Activated CD8-positive, alpha-beta memory T cell treated with anti-CD3 and anti-CD28 coated beads, Interleukin-2, amount 50 U/mL, for 48 hours (primary cell): ENCODE measurements around the gene ABCB11.
"Not testable (repeated sequence)": the region's sequence is repeated elsewhere in the genome, so short reads cannot be mapped to it uniquely, and the experiment has no call there.

Source experiments
- DNase-seq: peaks from one replicate; pipeline ENCODE4 v3.0.0-alpha.2; 2020

ABCB11 gene

DNA sequence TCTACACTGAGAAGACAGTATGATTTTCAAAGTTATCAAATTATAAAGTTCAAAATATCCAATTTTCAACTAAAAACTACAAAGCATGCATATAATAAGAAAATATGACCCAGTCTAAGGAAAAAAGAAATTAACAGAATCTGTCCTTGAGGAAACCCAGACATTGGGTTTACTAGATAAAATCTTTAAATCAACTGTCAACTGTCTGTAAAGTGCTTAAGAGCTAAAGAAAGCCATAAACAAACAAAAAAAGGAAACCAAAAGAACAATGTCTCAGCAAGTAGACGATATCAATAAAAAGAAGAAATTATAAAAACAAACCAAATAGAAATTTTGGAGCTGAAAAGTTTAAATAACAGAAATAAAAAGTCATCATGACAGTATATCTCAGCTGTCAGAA lies 10.5 kb upstream of the ABCB11 start:
- DNase-seq = no peak

DNA sequence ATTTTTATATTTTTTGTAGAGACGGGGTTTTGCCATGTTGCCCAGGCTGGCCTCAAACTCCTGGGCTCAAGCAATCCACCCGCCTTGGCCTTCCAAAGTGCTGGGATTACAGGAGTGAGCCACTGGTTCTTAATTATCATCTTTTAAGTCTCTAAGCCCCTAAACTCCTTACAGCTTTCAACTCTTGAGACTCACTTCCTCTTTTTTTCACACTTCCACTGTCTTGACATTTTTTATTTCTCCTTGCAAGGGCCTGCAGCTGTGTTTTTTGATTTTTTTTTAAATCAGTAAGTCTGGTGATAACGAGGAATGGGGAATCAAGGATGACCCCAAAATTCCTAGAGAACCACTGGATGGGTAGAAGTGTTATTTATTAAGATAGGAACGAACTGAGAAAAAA lies 8.6 kb upstream of the ABCB11 start:
- no peak for DNase-seq

DNA sequence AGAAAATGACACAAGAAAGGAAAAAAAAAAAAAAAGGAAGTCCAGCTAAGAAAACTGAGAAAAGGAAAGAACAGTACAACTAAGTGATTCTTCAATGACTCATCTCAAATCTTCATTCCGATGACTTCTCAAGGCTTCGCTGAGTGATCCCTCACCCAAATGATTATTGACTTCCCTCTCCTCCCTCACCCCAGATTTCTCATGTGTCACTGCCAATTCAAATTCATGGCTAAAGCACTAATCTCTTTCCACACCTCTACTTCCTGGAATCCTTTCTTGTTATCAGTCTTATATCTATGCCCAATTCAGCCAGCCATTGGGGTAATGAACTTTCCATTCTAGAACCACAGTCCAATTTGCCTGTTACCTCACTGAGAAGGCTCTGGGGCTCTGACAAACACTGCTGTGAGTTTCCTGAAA lies 7.2 kb upstream of the ABCB11 start:
- no peak for DNase-seq

DNA sequence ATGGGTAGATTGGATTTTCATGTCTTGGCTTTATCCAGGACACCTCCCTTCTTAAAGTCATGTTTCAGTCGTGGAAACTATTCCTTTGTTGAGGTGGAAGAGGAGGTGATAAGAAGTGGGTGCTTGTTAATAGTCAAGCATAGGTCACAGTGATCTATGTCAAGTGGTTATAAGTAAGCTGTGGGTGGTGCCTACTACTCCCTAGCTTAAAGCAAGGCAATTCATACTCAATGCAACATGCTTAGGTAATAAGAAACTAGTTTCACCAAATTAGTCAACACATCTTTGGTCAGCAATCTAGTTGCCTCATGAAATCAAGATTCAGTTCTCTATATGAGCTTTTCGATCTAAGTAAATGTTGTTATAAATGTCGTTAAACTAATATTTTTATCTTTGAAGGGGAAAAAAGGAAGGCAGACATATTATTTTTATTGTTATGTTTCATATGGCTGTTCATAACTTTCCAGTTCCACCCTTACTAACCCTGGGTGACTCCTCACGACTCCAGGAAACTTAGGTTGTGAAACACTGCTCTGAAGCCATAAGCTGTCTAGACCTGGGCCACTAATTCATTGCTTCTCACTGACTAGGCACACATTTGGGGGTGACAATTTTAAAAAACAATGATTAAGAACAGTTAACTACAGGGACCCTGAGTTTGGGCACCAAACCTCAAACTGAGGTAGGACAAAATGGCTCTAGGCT lies 5.8 kb upstream of the ABCB11 start:
- no peak for DNase-seq

DNA sequence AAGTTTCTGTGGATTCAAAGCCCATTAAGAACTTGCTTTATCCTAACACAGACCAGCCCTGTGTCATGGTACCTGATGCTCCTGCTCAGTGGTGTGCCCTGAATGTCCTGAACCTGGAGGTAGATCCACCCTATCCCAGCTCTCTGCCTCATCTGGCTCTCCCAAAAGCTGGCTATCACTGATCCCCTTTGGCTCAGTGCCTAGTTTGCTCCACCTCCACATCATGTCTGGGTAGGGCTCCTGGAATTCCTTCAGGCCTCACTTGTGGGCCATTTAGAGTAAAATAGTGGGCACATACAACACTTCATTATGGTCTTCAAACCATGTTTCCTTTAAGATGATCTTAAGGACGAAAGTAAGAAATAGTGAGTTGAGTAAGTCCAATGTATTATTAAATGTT lies 4.8 kb upstream of the ABCB11 start:
- no peak for DNase-seq

DNA sequence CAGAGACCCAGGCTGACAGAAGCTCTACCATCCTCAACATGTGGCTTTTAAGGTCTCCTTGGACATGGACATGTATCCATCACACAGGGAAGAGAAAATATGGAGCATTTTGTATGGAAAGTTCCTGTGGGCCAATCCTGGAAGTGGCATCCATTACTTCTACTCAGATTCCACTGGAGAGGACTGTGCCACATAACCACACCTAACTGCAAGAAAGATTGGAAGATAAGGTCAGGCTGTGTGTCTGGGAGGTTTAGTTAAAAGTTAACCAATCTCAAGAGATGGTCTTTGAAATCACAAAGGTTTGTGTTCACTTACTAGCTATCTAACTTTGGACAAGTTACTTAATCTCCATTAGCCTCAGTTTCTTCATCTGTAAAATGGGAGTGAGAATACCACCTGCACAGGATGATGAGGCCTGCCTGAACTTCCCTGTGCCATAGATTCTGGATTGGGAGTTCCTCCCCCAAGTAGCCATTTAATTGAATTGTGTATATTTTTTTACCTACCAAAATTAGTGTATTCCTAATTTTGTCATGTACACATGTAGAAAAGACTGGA lies 3.9 kb upstream of the ABCB11 start:
- DNase-seq = no peak

DNA sequence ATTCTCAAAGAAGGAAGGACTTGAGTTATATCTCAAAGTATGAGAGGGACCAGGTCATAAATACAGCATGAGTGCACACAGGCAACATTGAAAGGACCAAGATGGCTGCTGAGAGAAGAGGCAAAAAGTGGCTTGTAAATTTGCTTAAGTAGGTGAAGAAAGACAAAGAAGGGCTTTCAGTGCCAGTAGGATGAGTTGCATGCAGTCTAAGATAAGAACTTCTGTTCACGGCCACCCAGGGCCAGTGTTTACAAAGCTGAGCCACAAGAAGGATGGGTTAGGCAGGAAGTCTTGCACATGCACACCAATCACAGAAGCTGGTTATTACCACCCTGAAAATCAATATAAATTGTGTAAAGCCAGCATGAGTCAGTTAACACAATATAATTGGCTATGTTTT lies 3.1 kb upstream of the ABCB11 start:
- DNase-seq = no peak

DNA sequence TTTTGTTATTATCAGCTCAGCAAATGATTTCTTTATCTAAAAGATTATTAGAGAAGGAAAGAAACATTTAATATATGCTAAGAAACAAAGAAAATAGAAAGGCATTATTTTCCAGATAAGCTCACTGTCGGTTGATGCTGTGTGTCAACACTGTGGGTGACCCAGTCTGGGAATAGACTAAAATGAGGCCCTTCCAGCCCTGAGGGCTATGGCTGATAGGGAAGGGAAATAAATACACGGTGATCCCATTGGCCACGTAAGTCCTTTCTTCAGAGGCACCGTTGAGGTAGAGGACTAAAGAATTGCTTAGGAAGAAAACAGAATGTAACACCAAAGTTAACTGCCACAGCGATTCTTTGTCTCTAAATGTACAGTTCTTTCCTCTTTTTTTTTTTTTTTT lies 1.8 kb downstream of the ABCB11 start:
- no peak for DNase-seq

DNA sequence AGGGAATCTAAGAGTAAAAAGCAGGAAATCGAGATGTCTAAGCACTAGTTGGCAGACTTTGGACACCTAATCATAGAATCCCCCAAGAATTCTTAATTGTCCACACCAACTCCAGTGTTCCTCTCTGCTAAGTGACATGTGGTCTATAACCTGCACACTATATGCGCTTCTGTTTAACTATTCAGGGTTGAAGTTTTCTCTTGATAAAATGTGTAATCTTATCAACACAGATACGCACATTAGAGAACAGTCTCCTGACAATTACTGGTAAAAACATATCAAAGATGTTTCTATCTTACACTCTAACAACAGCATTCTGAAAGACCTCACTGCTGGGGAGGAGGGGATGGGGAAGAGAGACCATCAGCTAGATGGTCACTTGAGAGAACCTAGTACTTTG lies 3.9 kb downstream of the ABCB11 start:
- no peak for DNase-seq

DNA sequence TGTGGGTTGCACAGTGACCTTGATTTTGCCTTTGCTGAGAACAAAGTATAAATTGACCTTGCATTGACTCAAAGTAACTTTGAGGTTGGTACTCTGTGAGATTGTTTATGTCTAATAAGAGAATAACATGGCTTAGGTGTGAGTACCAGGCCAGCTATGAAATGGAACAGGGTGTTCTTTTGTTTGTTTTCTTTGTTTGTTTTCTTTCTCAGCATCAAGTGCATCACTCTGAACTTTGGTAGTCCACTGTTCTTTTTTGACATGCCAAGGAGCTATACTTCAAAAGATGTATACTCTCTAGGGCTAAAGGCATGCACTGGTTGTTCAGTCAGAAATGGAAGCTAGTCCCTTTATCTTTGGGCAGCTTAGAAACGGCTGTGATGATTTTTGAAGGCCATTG lies 5.1 kb downstream of the ABCB11 start:
- no peak for DNase-seq

DNA sequence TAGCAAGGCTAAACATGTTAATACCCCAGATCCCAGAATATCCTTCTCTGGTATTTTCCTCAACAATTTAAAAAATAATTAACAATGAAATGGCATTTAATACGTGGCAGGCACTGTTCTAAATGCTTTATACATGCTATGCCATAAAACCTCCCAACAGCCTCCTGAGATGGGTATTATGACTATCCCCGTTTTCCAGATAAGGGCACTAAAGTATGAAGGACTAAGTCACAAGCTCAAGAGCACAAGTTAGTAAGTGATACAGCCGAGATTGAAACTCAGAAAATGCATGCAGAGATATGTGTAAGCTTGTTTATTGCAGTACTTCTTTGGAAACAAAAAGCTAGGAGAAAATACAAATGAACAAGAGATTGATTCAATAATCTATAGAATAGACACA lies 8.0 kb downstream of the ABCB11 start:
- DNase-seq = no peak

DNA sequence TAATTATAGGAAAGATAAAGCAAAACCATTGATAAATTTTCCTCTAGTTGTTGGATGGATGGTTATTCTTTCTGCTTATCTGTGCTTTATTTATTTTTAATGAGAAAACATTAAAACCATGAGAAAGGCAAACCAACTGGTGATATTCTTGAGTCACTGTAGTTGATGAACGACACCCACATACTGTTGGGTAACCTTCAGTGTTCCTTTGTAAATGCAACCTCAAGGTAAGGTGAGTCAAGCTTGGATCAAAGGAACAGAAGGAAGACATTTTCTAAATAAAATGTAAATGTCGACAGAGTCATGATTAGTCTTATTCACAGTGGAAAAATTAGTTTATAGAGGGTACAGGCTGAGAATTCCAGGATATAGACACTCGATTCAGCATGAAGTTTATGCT lies 12.7 kb downstream of the ABCB11 start:
- no peak for DNase-seq

DNA sequence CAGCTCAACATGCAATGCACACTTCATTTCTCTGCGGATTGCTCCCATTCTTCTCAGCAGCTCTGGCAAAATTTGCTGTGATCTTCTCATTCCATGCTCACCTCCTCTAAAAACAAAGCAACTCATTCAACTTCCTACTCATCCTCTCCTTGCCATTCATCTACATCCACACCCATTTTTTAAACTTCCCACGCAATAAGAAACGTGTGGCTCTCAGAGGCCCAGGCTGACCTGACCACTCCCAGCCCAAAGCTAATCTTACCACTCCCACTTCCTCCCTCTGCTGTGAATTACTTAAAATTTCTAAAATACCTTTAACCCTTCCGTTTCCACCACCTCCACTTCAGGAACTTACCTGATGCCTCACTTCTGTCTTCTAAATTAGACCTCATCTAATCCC lies 15.2 kb downstream of the ABCB11 start:
- no peak for DNase-seq

DNA sequence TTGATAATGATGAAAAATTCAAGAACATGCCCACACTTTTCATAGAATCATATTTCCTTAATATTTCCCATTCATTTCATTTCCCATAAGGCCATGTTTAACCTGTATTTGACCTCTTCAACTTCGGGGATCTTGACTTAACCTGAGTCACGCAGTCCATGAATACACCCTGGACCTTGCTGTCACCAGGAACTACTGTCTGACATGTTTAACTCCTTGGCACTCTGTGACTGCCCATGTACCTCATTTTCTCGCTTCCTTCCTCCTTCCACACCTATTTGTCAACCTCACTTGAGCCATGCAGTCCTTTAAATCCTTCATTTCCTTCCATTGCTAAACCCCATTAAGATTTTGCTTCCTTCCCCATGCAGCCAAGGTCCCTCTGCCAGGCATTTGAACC lies 16.3 kb downstream of the ABCB11 start:
- DNase-seq = no peak

DNA sequence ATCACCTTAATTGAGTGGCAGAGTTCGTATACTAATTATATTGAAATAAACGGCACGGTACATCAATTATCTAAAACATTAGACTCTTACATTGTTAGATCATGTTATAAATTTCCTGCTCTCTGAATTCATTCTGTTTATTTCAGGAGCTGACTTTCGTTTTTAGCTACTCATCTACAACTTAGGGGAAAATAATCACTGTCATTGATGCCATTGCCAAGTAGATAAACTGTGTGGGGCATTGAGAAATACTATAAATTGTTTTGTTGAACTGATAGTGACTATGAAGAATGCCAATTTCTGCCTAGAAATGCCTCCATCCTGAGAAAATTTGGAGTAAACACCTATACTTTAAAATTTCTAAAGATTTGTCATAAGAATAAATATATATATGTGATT lies 17.5 kb downstream of the ABCB11 start:
- DNase-seq = no peak

DNA sequence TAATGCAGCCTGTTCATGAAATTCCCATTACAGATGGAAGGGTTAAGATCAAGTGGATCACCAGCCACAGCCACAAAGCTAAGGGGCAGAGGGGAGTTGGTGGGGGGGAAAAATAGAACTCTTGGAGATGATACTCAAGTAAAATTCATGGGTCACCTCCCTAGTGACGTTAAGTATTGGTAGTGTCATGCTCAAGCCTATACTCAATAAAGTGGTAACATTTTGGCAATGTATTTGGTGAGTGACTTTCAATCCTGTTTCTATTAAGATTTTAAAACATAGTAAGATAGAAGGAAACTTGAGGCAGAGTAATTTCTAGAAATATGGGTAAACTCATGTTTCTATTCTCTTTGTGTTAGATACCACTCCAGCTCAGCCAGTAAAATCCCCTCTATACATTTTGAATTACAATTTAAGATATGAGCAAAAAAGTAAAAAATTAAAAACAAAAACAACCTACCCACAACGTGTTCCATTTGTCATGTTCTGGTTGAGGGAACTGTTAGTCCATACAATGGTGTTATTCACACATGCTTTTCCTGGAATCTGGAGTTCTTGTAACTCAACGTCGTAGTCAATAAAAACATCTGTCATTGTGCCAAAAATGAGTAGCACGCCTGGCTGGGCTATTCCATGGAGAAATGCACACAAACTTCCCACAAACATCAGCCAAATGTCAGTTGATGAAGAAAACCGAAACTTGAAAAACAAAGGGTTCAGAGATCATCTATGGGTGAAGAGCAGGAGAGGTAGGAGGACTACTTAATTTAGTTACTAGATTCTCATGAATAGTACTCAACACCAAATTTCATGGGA lies 18.1 kb downstream of the ABCB11 start:
- DNase-seq = no peak

DNA sequence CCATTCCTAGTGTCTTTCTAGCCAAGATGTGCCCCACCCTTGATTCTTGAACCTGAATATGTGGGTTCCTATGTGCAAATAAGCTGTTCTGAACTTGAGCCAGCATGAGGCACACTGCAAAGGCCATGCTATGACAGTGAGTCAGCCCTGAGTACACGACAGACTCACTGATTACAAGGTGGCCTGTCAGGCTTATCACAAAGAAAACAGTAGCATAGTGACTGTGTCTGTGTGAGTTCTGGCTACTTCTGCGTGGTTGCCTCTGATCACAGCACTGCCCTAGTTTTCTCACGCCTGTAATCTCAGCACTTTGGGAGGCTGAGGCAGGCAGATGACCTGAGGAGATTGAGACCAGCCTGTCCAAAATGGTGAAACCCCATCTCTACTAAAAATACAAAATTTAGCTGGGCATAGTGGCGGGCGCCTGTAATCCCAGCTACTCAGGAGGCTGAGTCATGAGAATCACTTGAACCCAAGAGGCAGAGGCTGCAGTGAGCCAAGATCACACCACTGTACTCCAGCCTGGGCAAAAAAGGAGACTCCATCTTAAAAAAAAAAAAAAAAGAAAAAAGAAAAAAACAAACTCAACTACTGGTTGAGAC lies 18.8 kb downstream of the ABCB11 start:
- not testable (repeated sequence) for DNase-seq

DNA sequence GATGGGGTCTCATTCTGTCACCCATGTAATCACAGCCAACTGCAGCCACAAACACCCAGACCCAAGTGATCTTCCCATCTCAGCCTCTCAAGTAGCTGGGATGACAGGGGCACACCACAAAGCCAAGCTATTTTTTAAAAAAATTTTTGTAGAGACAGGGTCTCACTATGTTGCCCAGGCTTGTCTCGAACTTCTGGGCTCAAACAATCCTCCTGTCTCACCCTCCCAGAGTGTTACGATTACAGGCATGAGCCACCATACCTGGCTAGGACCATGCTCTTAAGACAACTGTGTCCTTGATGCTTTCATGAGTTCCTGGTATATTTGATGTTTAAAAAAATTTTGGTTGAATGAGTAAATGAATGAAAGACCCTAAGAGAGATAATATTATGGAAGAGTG lies 19.4 kb downstream of the ABCB11 start:
- DNase-seq = no peak

DNA sequence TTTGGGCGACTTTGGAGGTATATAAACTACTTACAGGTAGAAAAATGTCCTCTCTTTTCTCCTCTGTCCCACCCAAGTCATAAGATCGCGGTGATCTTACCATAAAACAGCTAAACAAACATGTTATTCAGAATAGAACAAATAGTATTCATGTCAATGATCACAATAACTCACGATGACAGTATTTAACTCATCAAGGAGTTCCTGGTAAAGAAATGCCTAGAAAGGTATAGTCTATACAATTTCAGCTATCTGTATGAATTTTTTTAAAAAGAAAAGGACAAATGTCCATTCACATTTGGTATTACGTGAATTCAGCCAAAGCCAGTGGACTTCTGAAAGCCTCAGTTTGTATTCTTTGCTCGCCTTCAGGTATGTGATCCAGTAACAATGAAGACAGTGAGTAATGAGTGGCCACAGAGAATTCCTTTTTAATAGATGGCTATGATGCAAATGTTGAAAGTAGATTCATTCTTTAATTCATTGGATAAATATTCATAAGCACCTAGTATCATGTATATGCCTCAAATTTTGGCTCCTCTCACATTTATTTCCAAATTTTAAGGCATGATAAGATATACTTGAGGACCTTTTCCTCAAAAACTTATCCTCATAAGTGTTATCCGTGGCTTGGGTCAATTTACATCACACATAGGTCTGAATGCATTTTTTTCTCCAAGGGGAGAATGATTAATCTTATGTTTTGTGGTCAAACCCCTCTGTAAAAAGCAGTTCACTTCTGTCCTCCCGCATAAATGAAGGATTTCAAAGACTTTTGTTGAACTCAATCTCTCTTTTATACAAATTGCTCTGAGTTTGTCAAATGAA lies 20.3 kb downstream of the ABCB11 start:
- no peak for DNase-seq

DNA sequence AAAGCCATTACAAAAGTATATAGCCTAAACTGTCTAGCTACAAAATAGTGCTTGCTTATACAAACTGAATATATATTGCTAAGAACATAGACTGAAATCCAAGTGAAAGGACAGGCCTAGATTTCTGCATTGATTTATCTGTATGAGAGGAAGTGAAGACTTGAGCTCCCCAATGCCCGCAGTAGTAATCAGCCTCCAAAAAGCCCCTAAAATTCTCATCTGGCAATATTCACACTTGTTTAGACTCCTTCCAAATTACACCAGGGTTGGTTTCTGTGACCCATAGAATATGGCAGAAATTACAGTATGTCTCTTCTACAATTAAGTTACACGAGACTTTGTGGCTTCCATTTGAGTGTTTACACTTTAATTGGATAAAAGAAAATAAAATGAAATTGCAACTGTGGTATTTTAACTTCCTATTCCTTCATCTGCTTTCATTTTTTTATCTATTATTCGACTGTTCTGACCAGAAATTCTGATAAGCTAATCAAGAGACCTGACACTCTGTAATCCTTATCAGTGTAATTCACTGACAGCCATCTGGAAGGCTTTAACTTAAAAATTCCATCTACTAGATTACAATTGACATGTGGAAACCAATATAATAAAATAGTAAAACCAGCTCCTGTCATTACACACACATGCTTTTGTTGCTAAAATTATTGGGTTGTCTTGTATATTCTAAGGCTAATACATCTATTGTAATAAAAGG lies 21.1 kb downstream of the ABCB11 start:
- no peak for DNase-seq

DNA sequence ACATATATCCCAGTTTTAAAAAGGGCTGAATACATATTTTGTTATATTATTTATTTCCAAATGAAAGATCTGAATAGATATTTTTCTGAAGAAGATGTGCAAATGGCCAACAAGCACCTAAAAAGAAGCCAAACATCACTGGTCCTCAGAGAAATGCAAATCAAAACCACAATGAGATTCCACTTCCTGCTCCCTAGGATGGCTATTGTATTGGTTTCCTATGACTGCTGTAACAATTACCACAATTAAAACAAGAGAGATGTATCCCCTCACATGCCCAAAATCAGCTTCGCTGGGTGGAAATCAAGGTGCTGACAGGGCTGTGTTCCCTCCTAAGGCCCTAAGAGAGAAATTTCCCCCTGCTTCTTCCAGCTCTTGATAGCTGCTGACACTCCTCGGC lies 23.2 kb downstream of the ABCB11 start:
- DNase-seq = no peak

DNA sequence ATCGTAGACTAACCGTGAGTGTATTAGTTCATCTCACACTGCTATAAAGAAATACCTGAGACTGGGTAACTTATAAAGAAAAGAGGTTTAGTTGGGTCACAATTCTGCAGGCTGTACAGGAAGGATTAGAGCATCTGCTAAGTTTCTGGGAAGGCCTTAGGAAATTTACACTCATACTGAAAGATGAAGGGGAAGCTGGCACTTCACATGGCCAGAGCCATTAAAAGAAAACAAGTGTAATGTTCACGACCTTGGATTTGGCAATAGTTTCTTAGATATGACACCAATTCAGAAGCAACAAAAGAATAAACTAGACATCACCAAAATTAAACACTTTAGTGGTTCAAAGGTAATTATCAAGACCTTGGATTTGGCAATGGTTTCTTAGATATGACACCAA lies 23.8 kb downstream of the ABCB11 start:
- no peak for DNase-seq
